Liver (tissue), 9 donors: Measurements from ENCODE around the gene CYSLTR2. TPM values are rescaled to one million over a fixed set of nuclear protein-coding genes. Genes with fewer than 3 reads are reported as not detected.

ENCODE experiments used
- DNase-seq: peaks from one replicate; pipeline ENCODE4 v3.0.0-alpha.2; 2017; ENCODE audit warnings: low spot score
- H3K27ac ChIP-seq, 2 donors: one replicate each; pipeline ENCODE4 v1.7.0; 2013; ENCODE audit warnings: inconsistent platforms in 2 of 2, low read length in 2 of 2, control low read depth in 1 of 2, low read depth in 1 of 2, mild to moderate bottlenecking in 1 of 2
- H3K27me3 ChIP-seq, 4 donors: one replicate each; pipeline versions ENCODE4 v1.6.1 to v1.7.0; 2013; ENCODE audit warnings: low read length in 3 of 4, inconsistent platforms in 1 of 4, mild to moderate bottlenecking in 1 of 4, moderate library complexity in 1 of 4; ENCODE audit not compliant: control insufficient read depth in 4 of 4, insufficient read depth in 4 of 4
- H3K36me3 ChIP-seq, 4 donors: one replicate each; pipeline versions ENCODE4 v1.6.1 to v1.7.0; 2013; ENCODE audit warnings: low read length in 3 of 4, mild to moderate bottlenecking in 3 of 4, low read depth in 1 of 4, moderate library complexity in 1 of 4; ENCODE audit not compliant: control insufficient read depth in 4 of 4, insufficient read depth in 3 of 4
- H3K4me1 ChIP-seq, 4 donors: one replicate each; pipeline versions ENCODE4 v1.6.1 to v1.7.0; 2013; ENCODE audit warnings: low read length in 3 of 4, mild to moderate bottlenecking in 3 of 4, moderate library complexity in 1 of 4; ENCODE audit not compliant: control insufficient read depth in 4 of 4, insufficient read depth in 4 of 4
- H3K4me3 ChIP-seq, 3 donors: one replicate each; pipeline versions ENCODE4 v1.6.1 to v1.7.0; 2013; ENCODE audit warnings: low read length in 3 of 3, control low read depth in 1 of 3, low read depth in 1 of 3, mild to moderate bottlenecking in 1 of 3
- H3K9ac ChIP-seq, 2 donors: one replicate each; pipeline ENCODE4 v1.7.0; 2013; ENCODE audit warnings: low read length in 2 of 2, mild to moderate bottlenecking in 2 of 2, moderate library complexity in 2 of 2, control low read depth in 1 of 2, low read depth in 1 of 2
- H3K9me3 ChIP-seq, 4 donors: one replicate each; pipeline versions ENCODE4 v1.6.1 to v1.7.0; 2013; ENCODE audit warnings: low read length in 3 of 4; ENCODE audit not compliant: control insufficient read depth in 4 of 4
- ATF3 ChIP-seq: IDR thresholded peaks from 2 replicates; pipeline ENCODE4 v1.6.1; 2016; ENCODE audit warnings: antibody characterized with exemption
- EGR1 ChIP-seq, 2 donors: IDR thresholded peaks; 2 replicates each; pipeline ENCODE4 v1.6.1; 2016 to 2018; ENCODE audit warnings: antibody characterized with exemption in 2 of 2, low read depth in 2 of 2
- FOXA1 ChIP-seq: IDR thresholded peaks from 2 replicates; pipeline ENCODE4 v1.6.1; 2016; ENCODE audit warnings: antibody characterized with exemption
- FOXA2 ChIP-seq: IDR thresholded peaks from 2 replicates; pipeline ENCODE4 v1.6.1; 2016; ENCODE audit warnings: antibody characterized with exemption
- GABPA ChIP-seq, 2 donors: IDR thresholded peaks in 1 of 2; conservative IDR thresholded peaks in 1 of 2; 2 replicates each; pipeline ENCODE4 v1.6.1; 2016; ENCODE audit warnings: antibody characterized with exemption in 2 of 2, mild to moderate bottlenecking in 1 of 2, moderate library complexity in 1 of 2
- HNF4A ChIP-seq, 2 donors: conservative IDR thresholded peaks; 2 replicates each; pipeline ENCODE4 v1.6.1; 2016; ENCODE audit warnings: antibody characterized with exemption in 2 of 2, mild to moderate bottlenecking in 2 of 2
- HNF4G ChIP-seq: IDR thresholded peaks from 2 replicates; pipeline ENCODE4 v1.6.1; 2016; ENCODE audit warnings: antibody characterized with exemption
- JUND ChIP-seq, 2 donors: IDR thresholded peaks; 2 replicates each; pipeline ENCODE4 v1.6.1; 2016; ENCODE audit warnings: antibody characterized with exemption in 2 of 2
- MAX ChIP-seq: IDR thresholded peaks from 2 replicates; pipeline ENCODE4 v1.6.1; 2016; ENCODE audit warnings: antibody characterized with exemption
- NR2F2 ChIP-seq: IDR thresholded peaks from 2 replicates; pipeline ENCODE4 v1.6.1; 2016; ENCODE audit warnings: antibody characterized with exemption
- RAD21 ChIP-seq, 2 donors: IDR thresholded peaks; 2 replicates each; pipeline ENCODE4 v1.6.1; 2016; ENCODE audit warnings: antibody characterized with exemption in 2 of 2, mild to moderate bottlenecking in 2 of 2
- REST ChIP-seq: IDR thresholded peaks from 2 replicates; pipeline ENCODE4 v1.6.1; 2016; ENCODE audit warnings: antibody characterized with exemption, mild to moderate bottlenecking
- RXRA ChIP-seq, 2 donors: IDR thresholded peaks; 2 replicates each; pipeline ENCODE4 v1.6.1; 2017 to 2018; ENCODE audit warnings: antibody characterized with exemption in 2 of 2, mild to moderate bottlenecking in 1 of 2
- SP1 ChIP-seq: IDR thresholded peaks from 2 replicates; pipeline ENCODE4 v1.6.1; 2018; ENCODE audit warnings: antibody characterized with exemption, mild to moderate bottlenecking
- TAF1 ChIP-seq: conservative IDR thresholded peaks from 2 replicates; pipeline ENCODE4 v1.6.1; 2016; ENCODE audit warnings: antibody characterized with exemption, mild to moderate bottlenecking
- YY1 ChIP-seq: IDR thresholded peaks from 2 replicates; pipeline ENCODE4 v1.6.1; 2016; ENCODE audit warnings: antibody characterized with exemption, mild to moderate bottlenecking
- ZBTB33 ChIP-seq: IDR thresholded peaks from 2 replicates; pipeline ENCODE4 v1.6.1; 2016; ENCODE audit warnings: antibody characterized with exemption
- WGBS: extraction: QIAGEN DNeasy Blood & Tissue Kit; methylation state at CpG from one replicate; pipeline ENCODE4 v1.1.7; 2013; 5-methylcytosine and 5-hydroxymethylcytosine counted together
- polyA plus RNA-seq, 2 donors: library from polyadenylated mRNA; stranded (reverse) in 1 of 2; unstranded in 1 of 2; fragments of 200-250 nt in 1 of 2; fragments of >200 nt in 1 of 2; fragmentation: Nextera tagmentation in 1 of 2; extraction: Ambion mirVana in 1 of 2; gene quantifications; one replicate each; pipeline versions ENCODE4 v1.2.1 to v1.2.3, GENCODE V29; 2013 to 2015
- total RNA-seq, 2 donors: library from RNA; depleted of rRNA; stranded (reverse); fragments of >200 nt; gene quantifications; one replicate each; pipeline ENCODE4 v1.2.3, GENCODE V29; 2014
- donor health status: healthy.
- donor health status: healthy.
- donor health status: healthy.
- donor health status: healthy.
- donor health status: healthy.

CYSLTR2 gene
- total and polyA plus RNA-seq, 4 donors: 0.07 to 0.37 (median 0.15) TPM

- Histone ChIP-seq H3K9me3 (peaks cover 0 to 6% (median 0%) of the 10 kb centered on the region in 4 donors), H3K36me3 (no peaks in the 10 kb centered on the region), H3K4me1 (no peaks in the 10 kb centered on the region), H3K4me3 (no peak overlapping the region), H3K27me3 (no peaks in the 10 kb centered on the region), H3K9ac (no peak overlapping the region), H3K27ac (no peak overlapping the region)
- TF ChIP-seq MAX (no peak), SP1 (no peak), FOXA1 (no peak), TAF1 (no peak), RXRA (IDR thresholded peaks at IDR 0.05) (no peak), NR2F2 (no peak), ATF3 (no peak), REST (no peak), GABPA (IDR thresholded peaks at IDR 0.05 in 1 of 2, conservative IDR thresholded peaks at IDR 0.05 in 1 of 2) (no peak), ZBTB33 (no peak), RAD21 (IDR thresholded peaks at IDR 0.05) (no peak), FOXA2 (no peak), JUND (IDR thresholded peaks at IDR 0.05) (no peak), HNF4A (conservative IDR thresholded peaks at IDR 0.05) (no peak), YY1 (no peak), EGR1 (IDR thresholded peaks at IDR 0.05; ENCODE audit: low read depth in 2 of 2) (no peak), HNF4G (no peak)
- no peak for DNase-seq
- 88% methylated on average over 1 of the region's 1 CpG for WGBS
Measured at GRCh38 chr13:48710160-48710559, 56.4 kb downstream of the CYSLTR2 start.

- H3K4me1 ChIP-seq: no peaks in the 10 kb centered on the region
- no peak for DNase-seq
- no peak overlapping the region for H3K4me3 ChIP-seq
- H3K27ac ChIP-seq: no peak overlapping the region
- H3K27me3 ChIP-seq: no peaks in the 10 kb centered on the region
- peaks cover 0 to 6% (median under 1%) of the 10 kb centered on the region in 4 donors for H3K9me3 ChIP-seq
- no peak overlapping the region for H3K9ac ChIP-seq
- H3K36me3 ChIP-seq: no peaks in the 10 kb centered on the region
- TF ChIP-seq NR2F2 (no peak), ATF3 (no peak), TAF1 (no peak), RAD21 (IDR thresholded peaks at IDR 0.05) (no peak), ZBTB33 (no peak), RXRA (IDR thresholded peaks at IDR 0.05) (no peak), EGR1 (IDR thresholded peaks at IDR 0.05; ENCODE audit: low read depth in 2 of 2) (no peak), MAX (no peak), GABPA (IDR thresholded peaks at IDR 0.05 in 1 of 2, conservative IDR thresholded peaks at IDR 0.05 in 1 of 2) (no peak), FOXA1 (no peak), JUND (IDR thresholded peaks at IDR 0.05) (no peak), YY1 (no peak), HNF4G (no peak), REST (no peak), HNF4A (conservative IDR thresholded peaks at IDR 0.05) (no peak)
Measured at GRCh38 chr13:48712141-48712540, 58.4 kb downstream of the CYSLTR2 start.
